OCI-LY7 (cell line): ENCODE measurements around the gene NIPBL.
"Not testable (repeated sequence)": the region's sequence is repeated elsewhere in the genome, so short reads cannot be mapped to it uniquely, and the experiment has no call there.

Experiments
- CTCF ChIP-seq: fragments of 200-600 bp; sonication (generic); conservative IDR thresholded peaks from 2 replicates; pipeline ENCODE4 v1.5.1; 2014; ENCODE audit warnings: mild to moderate bottlenecking, antibody characterized with exemption, low read length, moderate library complexity, mixed read lengths
- EZH2phosphoT487 ChIP-seq: fragments of 200-600 bp; sonication (generic); IDR thresholded peaks from 2 replicates; pipeline ENCODE4 v1.6.1; 2018; ENCODE audit warnings: low read depth, borderline replicate concordance, mild to moderate bottlenecking, mixed run types, antibody characterized with exemption, low read length, moderate library complexity, mixed read lengths

DNA sequence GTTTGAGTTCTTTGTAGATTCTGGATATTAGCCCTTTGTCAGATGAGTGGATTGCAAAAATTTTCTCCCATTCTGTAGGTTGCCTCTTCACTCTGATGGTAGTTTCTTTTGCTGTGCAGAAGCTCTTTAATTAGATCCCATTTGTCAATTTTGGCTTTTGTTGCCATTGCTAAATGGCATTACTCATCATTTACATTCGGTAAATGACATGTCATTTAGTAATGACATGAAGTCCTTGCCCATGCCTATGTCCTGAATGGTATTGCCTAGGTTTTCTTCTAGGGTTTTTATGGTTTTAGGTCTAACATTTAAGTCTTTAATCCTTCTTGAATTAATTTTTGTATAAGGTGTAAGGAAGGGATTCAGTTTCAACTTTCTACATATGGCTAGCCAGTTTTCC is 40.8 kb downstream of the NIPBL start:
- TF ChIP-seq CTCF, EZH2phosphoT487: not testable (repeated sequence)
